ENCODE results near the gene TMEM169. TPM values are rescaled to one million over a fixed set of nuclear protein-coding genes. Genes with fewer than 3 reads are reported as not detected.
"Not testable (repeated sequence)": the region's sequence is repeated elsewhere in the genome, so short reads cannot be mapped to it uniquely, and the experiment has no call there.

The TMEM169 gene
- polyA plus RNA-seq, 2 of the 4 experiments (the other 2 are of a cell fraction), result 0.54 to 0.81 TPM

DNA sequence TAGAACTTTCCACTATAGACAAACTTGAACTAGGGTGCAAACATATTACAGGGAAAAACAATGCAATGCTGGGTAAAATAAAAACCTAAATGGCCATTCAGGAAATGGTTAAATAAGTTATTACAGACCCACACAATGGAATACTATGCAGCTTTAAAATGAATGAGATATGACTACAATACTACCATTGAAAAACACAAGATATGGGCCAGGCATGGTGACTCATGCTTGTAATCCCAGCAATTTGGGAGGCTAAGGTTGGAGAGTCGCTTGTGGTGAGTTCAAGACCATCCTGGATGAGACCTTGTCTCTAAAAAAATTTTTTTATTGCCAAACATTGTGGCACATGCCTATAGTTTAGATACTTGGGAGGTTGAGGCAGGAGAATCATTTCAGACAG is 6.9 kb upstream of the TMEM169 start:
- H3K4me1 ChIP-seq, result peaks cover 37% of the 10 kb centered on the region

DNA sequence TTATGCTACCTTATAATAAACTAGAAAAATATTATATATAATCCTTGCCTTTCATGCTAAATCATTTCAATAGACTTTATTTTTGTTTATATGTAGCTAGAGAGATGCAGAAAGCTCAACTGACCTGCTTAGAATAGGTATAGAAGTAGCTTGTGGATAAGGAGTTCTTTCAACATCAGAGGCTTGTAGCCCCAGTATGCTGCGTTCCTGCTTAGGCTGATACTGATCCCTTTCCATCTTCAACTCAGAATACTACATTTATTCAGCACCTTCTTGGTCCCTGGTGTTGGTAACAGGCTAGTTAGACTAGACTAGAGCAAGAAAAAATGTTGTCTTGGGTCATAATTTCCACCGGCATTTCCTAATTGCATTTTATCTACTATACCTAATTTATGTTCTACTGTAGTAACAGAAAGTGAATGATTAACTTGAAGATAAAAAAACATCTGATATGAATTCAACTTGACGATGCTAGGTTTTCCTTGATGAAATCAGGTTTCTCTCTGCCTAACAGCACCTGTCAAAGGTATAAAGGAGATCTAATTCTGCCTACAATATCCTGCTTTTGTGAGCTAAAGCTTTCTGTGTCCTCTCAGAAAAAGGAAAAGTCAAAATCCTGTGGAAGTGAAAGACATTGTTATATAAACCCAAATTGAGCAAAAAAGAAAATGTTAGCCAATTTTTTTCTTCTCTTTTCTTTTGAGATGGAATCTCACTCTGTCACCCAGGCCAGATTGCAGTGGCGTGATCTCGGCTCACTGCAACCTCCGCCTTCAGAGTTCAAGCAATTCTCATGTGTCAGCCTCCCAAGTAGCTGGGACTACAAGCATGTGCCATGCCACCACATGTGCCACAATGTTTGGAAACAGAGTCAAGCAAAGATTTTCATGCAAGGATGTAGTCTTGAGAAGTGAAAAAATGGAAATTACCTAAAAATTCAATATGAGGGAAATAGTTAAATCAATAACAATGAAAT is 5.9 kb upstream of the TMEM169 start:
- ATAC-seq, result 0 out of 6 replicates have a peak, but pooled peaks of 1 of the 2 experiments have one; percentile 33
- Histone ChIP-seq H3K9me3 (no peaks in the 10 kb centered on the region), H3K4me3 (no peak overlapping the region), H3K27ac (peak overlapping the region in 1 of 2 experiments; percentile 31; a peak in 3 of 6 replicates), H3K4me2 (peak overlapping the region; percentile 24; the same call in 2 of the 3 replicates), H3K4me1 (peaks cover 44% of the 10 kb centered on the region)
- WGBS (ENCODE audit: missing lambda C conversion rate), result 70% methylated on average over 6 of the region's 6 CpGs
- FAIRE-seq, result no peak
- DNase-seq (ENCODE audit: low read depth in 1 of 2, low spot score in 1 of 2), result no peak
- no peak for TF ChIP-seq FOSB (CRISPR knock-in tag; IDR thresholded peaks at IDR 0.05)
- TF ChIP-seq CHD4 (IDR thresholded peaks at IDR 0.05; ENCODE audit: borderline replicate concordance), result no peak
- TF ChIP-seq POLR2A (IDR thresholded peaks at IDR 0.05; ENCODE audit: low read length), result no peak
- TF ChIP-seq, protein P1, sequence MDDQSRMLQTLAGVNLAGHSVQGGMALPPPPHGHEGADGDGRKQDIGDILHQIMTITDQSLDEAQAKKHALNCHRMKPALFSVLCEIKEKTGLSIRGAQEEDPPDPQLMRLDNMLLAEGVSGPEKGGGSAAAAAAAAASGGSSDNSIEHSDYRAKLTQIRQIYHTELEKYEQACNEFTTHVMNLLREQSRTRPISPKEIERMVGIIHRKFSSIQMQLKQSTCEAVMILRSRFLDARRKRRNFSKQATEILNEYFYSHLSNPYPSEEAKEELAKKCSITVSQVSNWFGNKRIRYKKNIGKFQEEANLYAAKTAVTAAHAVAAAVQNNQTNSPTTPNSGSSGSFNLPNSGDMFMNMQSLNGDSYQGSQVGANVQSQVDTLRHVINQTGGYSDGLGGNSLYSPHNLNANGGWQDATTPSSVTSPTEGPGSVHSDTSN (IDR thresholded peaks at IDR 0.05), result no peak
- ChIA-PET POLR2A (no interaction called here), CTCF (interaction anchor here (0.6 kb wide), 1 partner anchor 46 kb away, joined by 3 read pairs; no protein-coding TSS in a partner anchor)

More for the DNA sequence above, 6.9 kb upstream of the TMEM169 start:
- ATAC-seq (no peak), DNase-seq (ENCODE audit: low read depth in 1 of 2, low spot score in 1 of 2) (no peak), FAIRE-seq (no peak)
- H3K9me3 ChIP-seq, result no peaks in the 10 kb centered on the region
- H3K27ac ChIP-seq, result no peak overlapping the region
- H3K4me2 ChIP-seq, result peak overlapping the region; percentile 26; the same call in 2 of the 3 replicates
- ChIA-PET POLR2A (no interaction called here), CTCF (interaction anchor here (0.6 kb wide), 1 partner anchor 45 kb away, joined by 3 read pairs; no protein-coding TSS in a partner anchor)
- 90% methylated on average over 1 of the region's 1 CpG for WGBS (ENCODE audit: missing lambda C conversion rate)
- H3K4me3 ChIP-seq, result no peak overlapping the region
- TF ChIP-seq POLR2A (IDR thresholded peaks at IDR 0.05; ENCODE audit: low read length) (no peak), CHD2 (IDR thresholded peaks at IDR 0.05; ENCODE audit: low read length, partially characterized antibody) (no peak), HOXB5 (CRISPR knock-in tag; IDR thresholded peaks at IDR 0.05) (no peak), JUN (IDR thresholded peaks at IDR 0.05) (no peak), POLR2AphosphoS2 (conservative IDR thresholded peaks at IDR 0.05; ENCODE audit: low read length) (no peak), RAD21 (conservative IDR thresholded peaks at IDR 0.05 in 1 of 2, IDR thresholded peaks at IDR 0.05 in 1 of 2) (no peak), HDAC2 (IDR thresholded peaks at IDR 0.05) (no peak), FOXS1 (CRISPR knock-in tag; IDR thresholded peaks at IDR 0.05) (no peak), FOSL2 (IDR thresholded peaks at IDR 0.05) (no peak), FOSL2 (CRISPR knock-in tag; IDR thresholded peaks at IDR 0.05) (no peak)
- TF ChIP-seq, protein P1 (IDR thresholded peaks at IDR 0.05), result no peak
- TF ChIP-seq, protein P2, sequence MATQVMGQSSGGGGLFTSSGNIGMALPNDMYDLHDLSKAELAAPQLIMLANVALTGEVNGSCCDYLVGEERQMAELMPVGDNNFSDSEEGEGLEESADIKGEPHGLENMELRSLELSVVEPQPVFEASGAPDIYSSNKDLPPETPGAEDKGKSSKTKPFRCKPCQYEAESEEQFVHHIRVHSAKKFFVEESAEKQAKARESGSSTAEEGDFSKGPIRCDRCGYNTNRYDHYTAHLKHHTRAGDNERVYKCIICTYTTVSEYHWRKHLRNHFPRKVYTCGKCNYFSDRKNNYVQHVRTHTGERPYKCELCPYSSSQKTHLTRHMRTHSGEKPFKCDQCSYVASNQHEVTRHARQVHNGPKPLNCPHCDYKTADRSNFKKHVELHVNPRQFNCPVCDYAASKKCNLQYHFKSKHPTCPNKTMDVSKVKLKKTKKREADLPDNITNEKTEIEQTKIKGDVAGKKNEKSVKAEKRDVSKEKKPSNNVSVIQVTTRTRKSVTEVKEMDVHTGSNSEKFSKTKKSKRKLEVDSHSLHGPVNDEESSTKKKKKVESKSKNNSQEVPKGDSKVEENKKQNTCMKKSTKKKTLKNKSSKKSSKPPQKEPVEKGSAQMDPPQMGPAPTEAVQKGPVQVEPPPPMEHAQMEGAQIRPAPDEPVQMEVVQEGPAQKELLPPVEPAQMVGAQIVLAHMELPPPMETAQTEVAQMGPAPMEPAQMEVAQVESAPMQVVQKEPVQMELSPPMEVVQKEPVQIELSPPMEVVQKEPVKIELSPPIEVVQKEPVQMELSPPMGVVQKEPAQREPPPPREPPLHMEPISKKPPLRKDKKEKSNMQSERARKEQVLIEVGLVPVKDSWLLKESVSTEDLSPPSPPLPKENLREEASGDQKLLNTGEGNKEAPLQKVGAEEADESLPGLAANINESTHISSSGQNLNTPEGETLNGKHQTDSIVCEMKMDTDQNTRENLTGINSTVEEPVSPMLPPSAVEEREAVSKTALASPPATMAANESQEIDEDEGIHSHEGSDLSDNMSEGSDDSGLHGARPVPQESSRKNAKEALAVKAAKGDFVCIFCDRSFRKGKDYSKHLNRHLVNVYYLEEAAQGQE (IDR thresholded peaks at IDR 0.05), result no peak

DNA sequence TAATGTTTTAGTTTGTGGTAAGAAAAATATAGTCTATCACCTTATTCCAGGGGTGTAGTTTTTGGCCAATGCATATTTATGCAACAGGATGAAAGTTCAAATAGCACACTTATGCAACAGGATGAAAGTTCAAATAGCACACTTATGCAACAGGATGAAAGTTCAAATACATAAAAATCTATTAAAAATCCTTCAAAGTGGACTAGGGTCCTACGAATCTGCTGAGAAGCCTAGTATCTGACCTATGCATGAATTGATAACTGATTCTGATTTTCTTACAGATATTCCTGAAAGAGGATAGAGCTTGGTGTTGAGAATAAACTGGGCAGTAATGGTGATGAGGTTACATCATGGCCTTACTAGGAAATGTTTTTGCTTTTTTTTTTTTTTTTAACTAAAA is 2.9 kb upstream of the TMEM169 start:
- Histone ChIP-seq H3K9me3 (no peaks in the 10 kb centered on the region), H3K4me1 (peaks cover 51% of the 10 kb centered on the region), H3K4me3 (no peak overlapping the region), H3K4me2 (peak overlapping the region; percentile 70), H3K27ac (peak overlapping the region; percentile 71 to 76; a peak in 5 of 6 replicates)
- FAIRE-seq, result no peak
- ChIA-PET POLR2A (interaction anchor here (0.7 kb wide), 1 partner anchor 9 kb away, joined by 7 read pairs; no protein-coding TSS in a partner anchor), CTCF (interaction anchor here (0.6 kb wide), 1 partner anchor 1778 kb away, joined by 3 read pairs; no protein-coding TSS in a partner anchor)
- 11% methylated on average over 1 of the region's 1 CpG for WGBS (ENCODE audit: missing lambda C conversion rate)
- no peak for ATAC-seq
- TF ChIP-seq, protein P3, sequence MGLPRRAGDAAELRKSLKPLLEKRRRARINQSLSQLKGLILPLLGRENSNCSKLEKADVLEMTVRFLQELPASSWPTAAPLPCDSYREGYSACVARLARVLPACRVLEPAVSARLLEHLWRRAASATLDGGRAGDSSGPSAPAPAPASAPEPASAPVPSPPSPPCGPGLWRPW (IDR thresholded peaks at IDR 0.05), result peak; percentile 92
- TF ChIP-seq HOXB13 (CRISPR knock-in tag; IDR thresholded peaks at IDR 0.05; ENCODE audit: low read depth) (no peak), MAFK (IDR thresholded peaks at IDR 0.05; ENCODE audit: partially characterized antibody) (no peak), CEBPB (IDR thresholded peaks at IDR 0.05) (peak; percentile 63 to 95; a peak in 3 of 4 replicates), JUN (IDR thresholded peaks at IDR 0.05) (peak in 1 of 2 experiments; percentile 40; a peak in 3 of 5 replicates), EP300 (IDR thresholded peaks at IDR 0.05) (peak in 1 of 2 experiments; percentile 41; a peak in 2 of 5 replicates)
- TF ChIP-seq, protein P4, sequence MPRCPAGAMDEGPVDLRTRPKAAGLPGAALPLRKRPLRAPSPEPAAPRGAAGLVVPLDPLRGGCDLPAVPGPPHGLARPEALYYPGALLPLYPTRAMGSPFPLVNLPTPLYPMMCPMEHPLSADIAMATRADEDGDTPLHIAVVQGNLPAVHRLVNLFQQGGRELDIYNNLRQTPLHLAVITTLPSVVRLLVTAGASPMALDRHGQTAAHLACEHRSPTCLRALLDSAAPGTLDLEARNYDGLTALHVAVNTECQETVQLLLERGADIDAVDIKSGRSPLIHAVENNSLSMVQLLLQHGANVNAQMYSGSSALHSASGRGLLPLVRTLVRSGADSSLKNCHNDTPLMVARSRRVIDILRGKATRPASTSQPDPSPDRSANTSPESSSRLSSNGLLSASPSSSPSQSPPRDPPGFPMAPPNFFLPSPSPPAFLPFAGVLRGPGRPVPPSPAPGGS (IDR thresholded peaks at IDR 0.05), result 0 out of 3 replicates have a peak, but pooled peaks have one; percentile 20
- DNase-seq (ENCODE audit: low read depth in 1 of 2, low spot score in 1 of 2), result no peak

DNA sequence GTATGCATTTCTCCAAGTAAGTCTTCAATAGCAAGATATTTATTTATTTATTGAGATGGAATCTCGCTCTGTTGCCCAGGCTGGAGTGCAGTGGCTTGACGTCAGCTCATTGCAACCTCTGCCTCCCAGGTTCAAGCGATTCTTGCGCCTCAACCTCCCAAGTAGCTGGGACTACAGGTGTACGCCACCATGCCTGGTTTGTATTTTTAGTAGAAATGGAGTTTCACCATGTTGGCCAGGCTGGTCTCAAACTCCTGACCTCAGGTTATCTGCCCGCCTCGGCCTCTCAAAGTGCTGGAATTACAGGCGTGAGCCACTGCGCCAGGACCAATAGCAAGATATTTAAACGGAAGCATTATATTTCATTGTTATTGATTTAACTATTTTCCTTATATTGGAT is 1.7 kb upstream of the TMEM169 start:
- H3K9me3 ChIP-seq; H3K27ac ChIP-seq; ATAC-seq; DNase-seq (ENCODE audit: low read depth in 1 of 2, low spot score in 1 of 2); FAIRE-seq; CTCF ChIA-PET; POLR2A ChIA-PET: not testable (repeated sequence)
- WGBS (ENCODE audit: missing lambda C conversion rate), result 95% methylated on average over 10 of the region's 10 CpGs
- Histone ChIP-seq H3K4me2 (peak overlapping the region; percentile 78), H3K4me3 (peak overlapping the region; percentile 59; the same call in 1 of the 3 replicates), H3K4me1 (peaks cover 46% of the 10 kb centered on the region)
